ENCODE measurements around the gene NNT. TPM values are rescaled to one million over a fixed set of nuclear protein-coding genes. Genes with fewer than 3 reads are reported as not detected.
"Not testable (repeated sequence)": the region's sequence is repeated elsewhere in the genome, so short reads cannot be mapped to it uniquely, and the experiment has no call there.

Gene NNT
- total and polyA plus RNA-seq, 2 donors from 2014 or later: 56.4 to 101 TPM

DNA sequence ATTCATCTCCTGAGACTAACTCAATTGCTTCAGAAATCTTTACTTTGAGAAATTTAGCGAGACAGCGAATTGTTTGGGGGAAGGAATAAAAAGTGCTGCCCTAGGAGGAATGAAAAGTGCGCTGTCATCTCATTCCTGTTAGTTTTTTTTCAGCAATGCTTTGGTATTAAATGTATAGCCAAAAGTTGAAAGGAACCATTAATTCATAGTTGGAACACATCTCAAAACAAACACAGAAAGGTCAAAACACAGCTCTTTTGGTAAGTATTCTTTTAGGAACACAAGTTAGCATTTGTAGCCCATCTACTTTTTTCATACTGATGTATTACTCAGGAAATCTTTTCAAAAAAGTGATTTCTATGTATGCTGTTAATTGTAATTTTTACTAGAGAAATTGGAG lies 109.1 kb downstream of the NNT start:
- Histone ChIP-seq H3K4me1 (ENCODE audit: control insufficient read depth in 2 of 3, insufficient read depth in 2 of 3, low read depth in 1 of 3, low read length in 3 of 3) (no peaks in the 10 kb centered on the region), H3K9ac (ENCODE audit: low read length in 3 of 3) (no peak overlapping the region), H3K27ac (ENCODE audit: low read depth in 2 of 2, low read length in 2 of 2) (no peak overlapping the region), H3K27me3 (ENCODE audit: control insufficient read depth, insufficient read depth, low read length) (no peaks in the 10 kb centered on the region), H3K9me3 (ENCODE audit: control insufficient read depth in 2 of 3, insufficient read depth in 1 of 3, low read length in 3 of 3) (no peaks in the 10 kb centered on the region), H3K36me3 (ENCODE audit: control insufficient read depth in 2 of 3, insufficient read depth in 3 of 3, low read length in 3 of 3) (no peaks in the 10 kb centered on the region), H3K4me3 (ENCODE audit: low read length in 3 of 3) (no peak overlapping the region)
- DNase-seq: no peak
- intact Hi-C loops (cut with DNase I): no loop called here
- no peak for FAIRE-seq
- TF ChIP-seq, protein P1, sequence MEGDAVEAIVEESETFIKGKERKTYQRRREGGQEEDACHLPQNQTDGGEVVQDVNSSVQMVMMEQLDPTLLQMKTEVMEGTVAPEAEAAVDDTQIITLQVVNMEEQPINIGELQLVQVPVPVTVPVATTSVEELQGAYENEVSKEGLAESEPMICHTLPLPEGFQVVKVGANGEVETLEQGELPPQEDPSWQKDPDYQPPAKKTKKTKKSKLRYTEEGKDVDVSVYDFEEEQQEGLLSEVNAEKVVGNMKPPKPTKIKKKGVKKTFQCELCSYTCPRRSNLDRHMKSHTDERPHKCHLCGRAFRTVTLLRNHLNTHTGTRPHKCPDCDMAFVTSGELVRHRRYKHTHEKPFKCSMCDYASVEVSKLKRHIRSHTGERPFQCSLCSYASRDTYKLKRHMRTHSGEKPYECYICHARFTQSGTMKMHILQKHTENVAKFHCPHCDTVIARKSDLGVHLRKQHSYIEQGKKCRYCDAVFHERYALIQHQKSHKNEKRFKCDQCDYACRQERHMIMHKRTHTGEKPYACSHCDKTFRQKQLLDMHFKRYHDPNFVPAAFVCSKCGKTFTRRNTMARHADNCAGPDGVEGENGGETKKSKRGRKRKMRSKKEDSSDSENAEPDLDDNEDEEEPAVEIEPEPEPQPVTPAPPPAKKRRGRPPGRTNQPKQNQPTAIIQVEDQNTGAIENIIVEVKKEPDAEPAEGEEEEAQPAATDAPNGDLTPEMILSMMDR (IDR thresholded peaks at IDR 0.05; ENCODE audit: borderline replicate concordance, extremely low read depth, insufficient read depth): no peak

DNA sequence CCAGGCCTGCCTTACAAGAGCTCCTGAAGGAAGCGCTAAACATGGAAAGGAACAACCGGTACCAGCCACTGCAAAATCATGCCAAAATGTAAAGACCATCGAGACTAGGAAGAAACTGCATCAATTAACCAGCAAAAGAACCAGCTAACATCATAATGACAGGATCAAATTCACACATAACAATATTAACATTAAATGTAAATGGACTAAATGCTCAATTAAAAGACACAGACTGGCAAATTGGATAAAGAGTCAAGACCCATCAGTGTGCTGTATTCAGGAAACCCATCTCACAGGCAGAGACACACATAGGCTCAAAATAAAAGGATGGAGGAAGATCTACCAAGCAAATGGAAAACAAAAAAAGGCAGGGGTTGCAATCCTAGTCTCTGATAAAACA lies 116.8 kb downstream of the NNT start:
- intact Hi-C loops (cut with DNase I); H3K4me3 ChIP-seq (ENCODE audit: low read length in 3 of 3); FAIRE-seq; H3K36me3 ChIP-seq (ENCODE audit: control insufficient read depth in 2 of 3, insufficient read depth in 3 of 3, low read length in 3 of 3); H3K27me3 ChIP-seq (ENCODE audit: control insufficient read depth, insufficient read depth, low read length); H3K9ac ChIP-seq (ENCODE audit: low read length in 3 of 3); H3K9me3 ChIP-seq (ENCODE audit: control insufficient read depth in 2 of 3, insufficient read depth in 1 of 3, low read length in 3 of 3); DNase-seq; H3K4me1 ChIP-seq (ENCODE audit: control insufficient read depth in 2 of 3, insufficient read depth in 2 of 3, low read depth in 1 of 3, low read length in 3 of 3); H3K27ac ChIP-seq (ENCODE audit: low read depth in 2 of 2, low read length in 2 of 2): not testable (repeated sequence)

DNA sequence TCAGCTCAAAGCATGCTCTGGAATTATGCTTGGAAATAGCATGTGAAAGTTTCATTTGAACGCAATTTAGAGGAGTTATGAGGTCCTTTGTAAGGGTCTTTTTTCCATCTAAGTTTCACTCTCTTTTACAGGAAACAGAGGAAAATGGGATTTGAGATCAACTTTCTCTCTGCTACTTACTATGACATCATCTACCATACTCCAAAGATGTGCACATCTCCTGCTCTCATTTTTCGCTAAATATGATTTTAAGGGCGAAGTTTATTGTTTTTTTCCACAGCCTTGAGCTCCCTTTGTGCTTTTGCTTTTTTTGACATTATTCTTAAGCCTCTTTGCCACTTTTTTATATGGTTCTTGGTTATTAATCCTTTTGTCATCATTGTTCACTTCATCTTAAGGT lies 125.6 kb downstream of the NNT start:
- FAIRE-seq: no peak
- DNase-seq: no peak
- no peaks in the 10 kb centered on the region for H3K4me1 ChIP-seq (ENCODE audit: control insufficient read depth in 2 of 3, insufficient read depth in 2 of 3, low read depth in 1 of 3, low read length in 3 of 3)
- H3K9me3 ChIP-seq (ENCODE audit: control insufficient read depth in 2 of 3, insufficient read depth in 1 of 3, low read length in 3 of 3): no peaks in the 10 kb centered on the region
- H3K27ac ChIP-seq (ENCODE audit: low read depth in 2 of 2, low read length in 2 of 2): no peak overlapping the region
- no peaks in the 10 kb centered on the region for H3K36me3 ChIP-seq (ENCODE audit: control insufficient read depth in 2 of 3, insufficient read depth in 3 of 3, low read length in 3 of 3)
- no peak overlapping the region for H3K4me3 ChIP-seq (ENCODE audit: low read length in 3 of 3)
- H3K27me3 ChIP-seq (ENCODE audit: control insufficient read depth, insufficient read depth, low read length): no peaks in the 10 kb centered on the region
- TF ChIP-seq, protein P1 (IDR thresholded peaks at IDR 0.05; ENCODE audit: borderline replicate concordance, extremely low read depth, insufficient read depth): no peak
- intact Hi-C loops (cut with DNase I): no loop called here
- H3K9ac ChIP-seq (ENCODE audit: low read length in 3 of 3): no peak overlapping the region

DNA sequence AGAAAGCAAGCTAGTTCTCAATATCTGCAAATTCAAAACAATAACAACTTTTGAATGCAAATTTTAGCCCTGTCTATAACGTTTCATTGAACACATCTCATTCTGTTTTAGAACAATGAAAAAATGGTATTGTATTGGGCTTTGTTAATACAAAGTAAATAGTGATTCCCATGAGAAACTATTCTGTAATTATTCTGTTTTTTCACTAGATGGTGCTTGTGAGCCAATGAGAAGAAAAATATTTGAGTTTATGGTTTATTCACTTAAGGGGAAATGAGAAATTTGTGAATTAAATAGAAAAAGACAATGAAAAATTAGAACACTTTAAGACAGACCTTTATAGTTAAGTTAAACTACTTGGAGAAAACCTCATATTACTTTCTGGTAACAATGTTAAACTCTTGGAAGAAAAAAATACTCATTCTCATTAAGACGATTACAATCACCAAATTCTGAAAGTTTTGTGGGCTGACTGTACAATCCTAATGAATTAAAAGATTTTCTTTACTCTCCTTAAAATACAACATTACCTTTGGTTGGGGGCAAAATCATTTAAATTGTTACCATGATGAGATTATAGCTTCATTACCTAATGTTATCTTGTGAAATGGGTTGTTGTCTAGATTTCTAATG lies 127.0 kb downstream of the NNT start:
- no peak overlapping the region for H3K4me3 ChIP-seq (ENCODE audit: low read length in 3 of 3)
- H3K27ac ChIP-seq (ENCODE audit: low read depth in 2 of 2, low read length in 2 of 2): no peak overlapping the region
- H3K9ac ChIP-seq (ENCODE audit: low read length in 3 of 3): no peak overlapping the region
- no peaks in the 10 kb centered on the region for H3K4me1 ChIP-seq (ENCODE audit: control insufficient read depth in 2 of 3, insufficient read depth in 2 of 3, low read depth in 1 of 3, low read length in 3 of 3)
- H3K27me3 ChIP-seq (ENCODE audit: control insufficient read depth, insufficient read depth, low read length): no peaks in the 10 kb centered on the region
- no peaks in the 10 kb centered on the region for H3K36me3 ChIP-seq (ENCODE audit: control insufficient read depth in 2 of 3, insufficient read depth in 3 of 3, low read length in 3 of 3)
- intact Hi-C loops (cut with DNase I): no loop called here
- TF ChIP-seq, protein P1 (IDR thresholded peaks at IDR 0.05; ENCODE audit: borderline replicate concordance, extremely low read depth, insufficient read depth): peak; percentile 42
- DNase-seq (peak in 2 of 5 donors; percentile 31 to 60), FAIRE-seq (peak; percentile 97)
- no peaks in the 10 kb centered on the region for H3K9me3 ChIP-seq (ENCODE audit: control insufficient read depth in 2 of 3, insufficient read depth in 1 of 3, low read length in 3 of 3)

Measured in kidney (tissue), 14 donors.